GM21737 (cell line): ENCODE results near the gene EPSTI1.
"Not testable (repeated sequence)": the region's sequence is repeated elsewhere in the genome, so short reads cannot be mapped to it uniquely, and the experiment has no call there.

Experiments used
- ATAC-seq: cut with Tn5 transposase; IDR thresholded peaks from one replicate; pipeline ENCODE4 v1.9.1; 2021; ENCODE audit warnings: mild to moderate bottlenecking, moderate library complexity; ENCODE audit not compliant: unreplicated experiment

Gene EPSTI1

GRCh38 chr13:42991898-42992763 lies at the start of gene EPSTI1:
EPSTI1 (minus strand) TSS chr13:42992241; CDS start chr13:42992165, 76 bp downstream.
- peak; percentile 74 for ATAC-seq

GRCh38 chr13:43041369-43041921 lies 49.4 kb upstream of the EPSTI1 start:
- peak; percentile 47 for ATAC-seq

- ATAC-seq = not testable (repeated sequence)
These were observed 48.7 kb upstream of the EPSTI1 start for GRCh38 chr13:43040581-43041368.

- no peak for ATAC-seq
These were observed 47.9 kb upstream of the EPSTI1 start for GRCh38 chr13:43039966-43040365.

GRCh38 chr13:43036351-43037250 lies 44.6 kb upstream of the EPSTI1 start:
- no peak for ATAC-seq

GRCh38 chr13:43033038-43033437 lies 41.0 kb upstream of the EPSTI1 start:
- ATAC-seq = no peak

- ATAC-seq = no peak
These were observed 39.8 kb upstream of the EPSTI1 start for GRCh38 chr13:43031881-43032280.

- peak; percentile 54 for ATAC-seq
These were observed 38.5 kb upstream of the EPSTI1 start for GRCh38 chr13:43030548-43030947.

GRCh38 chr13:43026262-43026661 lies 34.2 kb upstream of the EPSTI1 start:
- no peak for ATAC-seq

GRCh38 chr13:43023289-43023963 lies 31.4 kb upstream of the EPSTI1 start, which contains the start of gene DNAJC15:
DNAJC15 (plus strand) TSS chr13:43023586; CDS start chr13:43023627, 41 bp downstream.
- ATAC-seq = peak; percentile 77

GRCh38 chr13:43022934-43023288 lies 30.9 kb upstream of the EPSTI1 start:
- ATAC-seq = no peak

GRCh38 chr13:43021926-43022670 lies 30.1 kb upstream of the EPSTI1 start:
- ATAC-seq = no peak

- no peak for ATAC-seq
These were observed 28.8 kb upstream of the EPSTI1 start for GRCh38 chr13:43020794-43021193.

GRCh38 chr13:43019811-43020210 lies 27.8 kb upstream of the EPSTI1 start:
- ATAC-seq = no peak

GRCh38 chr13:43016226-43016625 lies 24.2 kb upstream of the EPSTI1 start:
- ATAC-seq = no peak

GRCh38 chr13:43014162-43014561 lies 22.1 kb upstream of the EPSTI1 start:
- ATAC-seq = no peak

- no peak for ATAC-seq
These were observed 17.5 kb upstream of the EPSTI1 start for GRCh38 chr13:43009506-43009905.

GRCh38 chr13:43008596-43008995 lies 16.6 kb upstream of the EPSTI1 start:
- ATAC-seq = no peak

- no peak for ATAC-seq
These were observed 15.0 kb upstream of the EPSTI1 start for GRCh38 chr13:43006893-43007631.
